Transverse colon (tissue), 4 donors: Measurements from ENCODE around the gene AFAP1L2. TPM values are rescaled to one million over a fixed set of nuclear protein-coding genes. Genes with fewer than 3 reads are reported as not detected.

Experiments
- DNase-seq: peaks from one replicate; pipeline ENCODE4 v3.0.0-alpha.2; 2019
- H3K27ac ChIP-seq, 4 donors: fragments of 200-600 bp; sonication (generic); 2 replicates each; pipeline ENCODE4 v1.5.1; 2016 to 2018; ENCODE audit warnings: inconsistent platforms in 4 of 4
- H3K27me3 ChIP-seq: fragments of 200-600 bp; sonication (generic); 2 replicates; pipeline ENCODE4 v1.5.1; 2017; ENCODE audit warnings: inconsistent platforms
- H3K36me3 ChIP-seq, 4 donors: fragments of 200-600 bp; sonication (generic); 2 replicates each; pipeline ENCODE4 v1.5.1; 2017 to 2019; ENCODE audit warnings: inconsistent platforms in 4 of 4
- H3K4me1 ChIP-seq, 4 donors: fragments of 200-600 bp; sonication (generic); 2 replicates each; pipeline ENCODE4 v1.5.1; 2017 to 2020; ENCODE audit warnings: inconsistent platforms in 4 of 4
- H3K4me3 ChIP-seq, 4 donors: fragments of 200-600 bp; sonication (generic); 1 replicate in 1 of 4; 2 replicates in 3 of 4; pipeline versions ENCODE4 v1.5.1 to v1.6.1; 2017 to 2019; ENCODE audit warnings: inconsistent platforms in 4 of 4
- H3K9me3 ChIP-seq, 2 donors: fragments of 200-600 bp; sonication (generic); 2 replicates each; pipeline ENCODE4 v1.5.1; 2017 to 2019; ENCODE audit warnings: inconsistent platforms in 2 of 2
- EP300 ChIP-seq: sonication (generic); formaldehyde crosslinking; IDR thresholded peaks from one replicate; pipeline ENCODE4 v1.6.1; 2017; ENCODE audit warnings: antibody characterized with exemption, low read depth
- POLR2A ChIP-seq: fragments of 450-650 bp; IDR thresholded peaks from one replicate; pipeline ENCODE4 v1.6.1; 2016; ENCODE audit warnings: antibody characterized with exemption, mild to moderate bottlenecking, moderate library complexity
- POLR2AphosphoS5 ChIP-seq, 3 donors: sonication (generic); formaldehyde crosslinking; IDR thresholded peaks; one replicate each; pipeline ENCODE4 v1.6.1; 2016; ENCODE audit warnings: antibody characterized with exemption in 3 of 3
- WGBS, 2 donors: methylation state at CpG; one replicate each; pipeline ENCODE4 v1.1.5; 2018; ENCODE audit warnings: low coverage in 1 of 2; 5-methylcytosine and 5-hydroxymethylcytosine counted together
- in situ Hi-C, 4 donors: fragments of 200-750 bp; cut with MboI; loops; one replicate each; pipeline versions ENCODE4 v1.15.0 to v1.15.1; 2017; ENCODE audit warnings: low sequenced_read_pairs in 3 of 4, low pct_ligation_motif_present in 1 of 4, low pct_unique_long_range_greater_than_20kb in 1 of 4
- intact Hi-C: fragments of 100-400 bp; cut with DNase I; formaldehyde crosslinking; loops from one replicate; pipeline ENCODE4 v1.15.1; 2023; ENCODE audit warnings: low total_unique reads
- total RNA-seq, 4 donors: library from RNA; depleted of rRNA; stranded (reverse); fragments of >200 nt; gene quantifications; one replicate each; pipeline ENCODE4 v1.1.0, GENCODE V29; 2016
- TF ChIP-seq, protein P1 (sequence below), 5 experiments: fragments of 200-600 bp in 3 of 5; fragments of 450-650 bp in 2 of 5; sonication (generic) in 3 of 5; IDR thresholded peaks; 1 replicate in 2 of 5; 2 replicates in 3 of 5; pipeline ENCODE4 v1.5.1; 2016 to 2017; ENCODE audit warnings: antibody characterized with exemption in 5 of 5, inconsistent platforms in 3 of 5, mild to moderate bottlenecking in 2 of 5, moderate library complexity in 1 of 5

AFAP1L2 gene
- total RNA-seq, 4 donors from 2014 or later: 12.2 to 42.6 (median 13.2) TPM

DNA sequence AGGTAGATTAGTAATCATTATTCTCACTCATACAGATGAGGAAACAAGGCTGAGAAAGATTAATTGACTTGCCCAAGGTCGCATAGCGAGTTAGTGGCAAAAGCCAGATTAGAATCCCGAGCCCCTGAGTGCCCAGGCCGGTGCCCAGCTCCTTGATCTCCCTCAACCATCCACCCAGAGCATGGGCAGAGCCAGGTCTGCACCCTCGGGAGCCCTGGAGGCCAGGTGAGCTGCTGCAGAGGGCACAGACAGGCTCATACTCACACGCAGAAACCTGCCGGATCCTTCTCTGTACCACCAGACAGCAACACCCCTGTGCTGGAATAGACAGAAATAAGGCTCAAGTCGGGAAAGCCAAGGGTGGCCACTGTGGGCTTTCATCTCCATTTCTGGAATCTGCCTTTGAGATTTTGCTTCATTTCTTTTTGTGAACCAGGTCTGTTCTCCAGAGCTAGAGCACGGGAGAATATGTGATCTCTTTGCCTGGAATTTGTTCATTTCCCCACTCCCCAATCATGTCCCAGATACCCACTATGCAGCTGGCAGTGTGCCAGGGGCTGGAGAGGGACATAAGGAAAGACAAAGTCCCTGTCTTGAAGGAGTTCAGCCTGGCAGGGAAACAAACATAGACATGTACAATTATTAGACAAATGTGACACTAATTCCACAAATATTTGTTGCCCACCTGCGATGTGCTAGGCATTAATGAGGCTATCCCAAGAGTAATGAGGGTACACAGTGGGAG is 5.5 kb downstream of the AFAP1L2 start:
- no peak for TF ChIP-seq POLR2A
- no peak for TF ChIP-seq POLR2AphosphoS5 (IDR thresholded peaks at IDR 0.05)
- TF ChIP-seq, protein P1, sequence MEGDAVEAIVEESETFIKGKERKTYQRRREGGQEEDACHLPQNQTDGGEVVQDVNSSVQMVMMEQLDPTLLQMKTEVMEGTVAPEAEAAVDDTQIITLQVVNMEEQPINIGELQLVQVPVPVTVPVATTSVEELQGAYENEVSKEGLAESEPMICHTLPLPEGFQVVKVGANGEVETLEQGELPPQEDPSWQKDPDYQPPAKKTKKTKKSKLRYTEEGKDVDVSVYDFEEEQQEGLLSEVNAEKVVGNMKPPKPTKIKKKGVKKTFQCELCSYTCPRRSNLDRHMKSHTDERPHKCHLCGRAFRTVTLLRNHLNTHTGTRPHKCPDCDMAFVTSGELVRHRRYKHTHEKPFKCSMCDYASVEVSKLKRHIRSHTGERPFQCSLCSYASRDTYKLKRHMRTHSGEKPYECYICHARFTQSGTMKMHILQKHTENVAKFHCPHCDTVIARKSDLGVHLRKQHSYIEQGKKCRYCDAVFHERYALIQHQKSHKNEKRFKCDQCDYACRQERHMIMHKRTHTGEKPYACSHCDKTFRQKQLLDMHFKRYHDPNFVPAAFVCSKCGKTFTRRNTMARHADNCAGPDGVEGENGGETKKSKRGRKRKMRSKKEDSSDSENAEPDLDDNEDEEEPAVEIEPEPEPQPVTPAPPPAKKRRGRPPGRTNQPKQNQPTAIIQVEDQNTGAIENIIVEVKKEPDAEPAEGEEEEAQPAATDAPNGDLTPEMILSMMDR (IDR thresholded peaks at IDR 0.05): no peak
- intact Hi-C loops: no loop called here
- Histone ChIP-seq H3K27ac (peak overlapping the region; percentile 66 to 80 (median 75)), H3K4me1 (peaks cover 9 to 35% (median 13%) of the 10 kb centered on the region in 4 donors), H3K4me3 (no peak overlapping the region), H3K36me3 (no peaks in the 10 kb centered on the region), H3K27me3 (peaks cover 13% of the 10 kb centered on the region), H3K9me3 (no peaks in the 10 kb centered on the region)
- DNase-seq: no peak
- in situ Hi-C loops: no loop called here
- WGBS, 2 donors: 83 to 84% methylated on average over 1 to 10 of the region's 10 CpGs

DNA sequence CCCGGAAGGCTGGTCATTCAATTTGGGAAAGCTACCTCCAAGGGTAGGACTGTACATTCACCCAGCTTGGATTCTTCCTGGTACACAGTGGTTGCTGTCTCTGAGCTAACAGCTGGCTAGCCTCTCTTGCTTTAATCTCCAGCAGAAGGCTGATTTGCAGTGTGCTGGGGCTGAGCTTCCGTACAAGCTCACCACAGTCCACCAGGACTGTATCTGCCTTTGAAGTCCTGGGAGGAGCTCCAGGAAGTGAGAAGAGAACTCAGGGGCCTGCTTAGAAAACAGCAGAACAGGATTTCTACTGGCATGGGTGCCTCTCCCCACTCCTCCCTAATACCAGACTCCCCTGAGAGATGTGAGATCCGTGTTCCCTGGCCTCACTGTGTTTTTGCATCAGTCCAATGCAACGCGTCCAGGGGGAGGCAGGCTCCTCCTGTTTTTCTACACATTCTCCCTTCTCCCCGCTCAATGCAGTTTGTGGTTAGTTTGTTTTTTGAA is 6.6 kb downstream of the AFAP1L2 start:
- in situ Hi-C loops: no loop called here
- Histone ChIP-seq H3K9me3 (no peaks in the 10 kb centered on the region), H3K4me1 (peaks cover 3 to 32% (median 5%) of the 10 kb centered on the region in 4 donors), H3K27me3 (peaks cover 2% of the 10 kb centered on the region), H3K27ac (peak overlapping the region; percentile 63 to 70 (median 65)), H3K4me3 (no peak overlapping the region), H3K36me3 (no peaks in the 10 kb centered on the region)
- TF ChIP-seq, protein P1 (IDR thresholded peaks at IDR 0.05): no peak
- TF ChIP-seq EP300 (no peak), POLR2AphosphoS5 (IDR thresholded peaks at IDR 0.05) (no peak), POLR2A (no peak)
- DNase-seq: no peak
- 49 to 57% methylated on average over 4 to 6 of the region's 6 CpGs for WGBS, 2 donors
- intact Hi-C loops: no loop called here

DNA sequence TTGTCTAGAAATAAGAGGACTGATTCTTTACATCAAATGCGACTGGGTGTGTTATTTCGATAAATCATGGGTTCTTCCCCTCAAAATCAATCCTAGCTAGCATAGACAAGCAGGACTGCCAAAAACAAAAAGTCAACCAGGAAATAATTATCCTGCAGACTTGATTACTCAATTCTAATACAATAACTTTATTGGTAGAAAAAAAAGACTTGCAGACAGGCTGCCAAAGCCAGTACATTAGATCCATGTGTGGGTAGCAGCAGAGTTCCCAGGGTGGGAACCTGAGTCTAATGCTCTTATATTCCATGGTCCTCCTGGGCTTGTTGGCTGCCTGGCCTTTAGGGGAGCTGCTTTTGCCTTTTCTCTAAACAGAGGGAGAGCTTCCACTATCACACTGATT is 7.8 kb downstream of the AFAP1L2 start:
- Histone ChIP-seq H3K4me3 (no peak overlapping the region), H3K36me3 (no peaks in the 10 kb centered on the region), H3K27me3 (no peaks in the 10 kb centered on the region), H3K4me1 (peaks cover 0 to 39% (median 4%) of the 10 kb centered on the region in 4 donors), H3K9me3 (no peaks in the 10 kb centered on the region), H3K27ac (peak overlapping the region in 3 of 4 donors; percentile 18 to 66 (median 64))
- DNase-seq: no peak
- TF ChIP-seq, protein P1 (IDR thresholded peaks at IDR 0.05): no peak
- no peak for TF ChIP-seq POLR2AphosphoS5 (IDR thresholded peaks at IDR 0.05)
- no peak for TF ChIP-seq EP300
- TF ChIP-seq POLR2A: no peak
- in situ Hi-C loops: no loop called here
- intact Hi-C loops: no loop called here
- 97% methylated on average over 2 of the region's 2 CpGs; no CpG with 5 or more reads in 1 of the 2 donors for WGBS, 2 donors

DNA sequence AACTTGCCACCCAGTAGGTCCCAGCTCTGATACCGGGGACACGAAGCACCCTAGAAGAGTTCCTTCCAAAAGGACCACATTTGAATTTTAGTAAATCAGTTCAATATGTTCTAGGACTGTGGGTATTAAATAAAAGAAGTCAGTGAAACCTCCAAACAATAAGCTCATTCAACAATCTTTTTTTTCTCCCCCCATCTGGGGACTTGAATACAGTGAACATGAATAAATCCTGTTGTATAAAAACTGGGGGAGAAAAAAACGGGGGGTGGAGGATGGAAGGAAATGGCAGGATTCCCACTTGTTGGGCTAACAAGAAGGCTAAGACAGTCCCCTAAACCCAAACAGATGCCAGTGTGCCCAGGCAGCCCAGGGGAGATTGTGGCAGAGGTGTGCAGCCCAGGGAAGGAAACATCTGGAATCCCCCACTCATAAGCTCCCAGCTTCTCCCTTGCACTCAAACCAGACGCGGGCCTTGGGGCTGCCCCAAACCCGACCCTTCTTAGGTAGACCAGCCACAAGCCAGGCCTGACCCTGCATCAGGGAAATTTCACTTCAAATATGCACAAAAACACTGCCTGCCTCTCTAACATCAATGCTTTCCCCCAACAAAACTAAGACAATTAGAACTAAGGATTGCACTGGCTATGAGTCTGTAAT is 8.8 kb downstream of the AFAP1L2 start:
- DNase-seq: no peak
- Histone ChIP-seq H3K36me3 (no peaks in the 10 kb centered on the region), H3K4me1 (peaks cover 0 to 34% (median 3%) of the 10 kb centered on the region in 4 donors), H3K27me3 (no peaks in the 10 kb centered on the region), H3K4me3 (no peak overlapping the region), H3K9me3 (no peaks in the 10 kb centered on the region), H3K27ac (peak overlapping the region in 1 of 4 donors; percentile 32)
- 80 to 82% methylated on average over 1 to 6 of the region's 6 CpGs for WGBS, 2 donors
- intact Hi-C loops (no loop called here), in situ Hi-C loops (no loop called here)
- TF ChIP-seq EP300 (no peak), POLR2AphosphoS5 (IDR thresholded peaks at IDR 0.05) (no peak), POLR2A (no peak)
- TF ChIP-seq, protein P1 (IDR thresholded peaks at IDR 0.05): no peak
